Central memory CD8-positive, alpha-beta T cell (primary cell): ENCODE results near the gene KDM5C.

Experiments used
- ATAC-seq: fragments of 150-1000 bp; cut with Tn5 transposase; replicated peaks from 2 replicates; pipeline ENCODE4 v1.10.0; 2022; ENCODE audit warnings: mild to moderate bottlenecking, moderate FRiP score, moderate number of reproducible peaks; ENCODE audit not compliant: poor library complexity, severe bottlenecking; ENCODE audit errors: extremely low read depth
- DNase-seq, 2 donors: peaks; one replicate each; pipeline ENCODE4 v3.0.0; 2021; ENCODE audit warnings: low spot score in 2 of 2
- H3K27ac Mint-ChIP-seq: one replicate; pipeline ENCODE4 v1.8.0; 2022; ENCODE audit warnings: low read depth, mild to moderate bottlenecking, moderate library complexity, mixed read lengths
- H3K27me3 Mint-ChIP-seq: one replicate; pipeline ENCODE4 v1.8.0; 2022; ENCODE audit warnings: mixed read lengths
- H3K36me3 Mint-ChIP-seq: one replicate; pipeline ENCODE4 v1.8.0; 2022; ENCODE audit warnings: mild to moderate bottlenecking, moderate library complexity, mixed read lengths; ENCODE audit not compliant: insufficient read depth
- H3K4me1 Mint-ChIP-seq: one replicate; pipeline ENCODE4 v1.8.0; 2022; ENCODE audit warnings: mixed read lengths
- H3K4me3 Mint-ChIP-seq: one replicate; pipeline ENCODE4 v1.8.0; 2022; ENCODE audit warnings: mild to moderate bottlenecking, moderate library complexity, mixed read lengths
- H3K9me3 Mint-ChIP-seq: one replicate; pipeline ENCODE4 v1.8.0; 2022; ENCODE audit warnings: mixed read lengths

The KDM5C gene

GRCh38 chrX:53160297-53160983 is 64.6 kb downstream of the KDM5C start:
- H3K27ac Mint-ChIP-seq, result no peak overlapping the region

GRCh38 chrX:53159184-53159583 is 65.8 kb downstream of the KDM5C start:
- Mint-ChIP-seq H3K4me3 (no peak overlapping the region), H3K27ac (no peak overlapping the region), H3K9me3 (no peaks in the 10 kb centered on the region), H3K36me3 (no peaks in the 10 kb centered on the region), H3K4me1 (peaks cover 6% of the 10 kb centered on the region), H3K27me3 (no peaks in the 10 kb centered on the region)
- ATAC-seq, result no peak
- DNase-seq, result no peak

More at GRCh38 chrX:53160297-53160983, 64.6 kb downstream of the KDM5C start:
- Mint-ChIP-seq H3K27me3 (no peaks in the 10 kb centered on the region), H3K4me1 (peaks cover 5% of the 10 kb centered on the region), H3K9me3 (no peaks in the 10 kb centered on the region), H3K36me3 (no peaks in the 10 kb centered on the region), H3K4me3 (no peak overlapping the region)
- no peak for DNase-seq
- no peak for ATAC-seq

- DNase-seq, result no peak
- Mint-ChIP-seq H3K27ac (no peak overlapping the region), H3K4me3 (no peak overlapping the region), H3K9me3 (no peaks in the 10 kb centered on the region), H3K36me3 (no peaks in the 10 kb centered on the region), H3K4me1 (peaks cover 6% of the 10 kb centered on the region), H3K27me3 (no peaks in the 10 kb centered on the region)
- no peak for ATAC-seq
These were observed 68.8 kb downstream of the KDM5C start for GRCh38 chrX:53156207-53156596.

DNA sequence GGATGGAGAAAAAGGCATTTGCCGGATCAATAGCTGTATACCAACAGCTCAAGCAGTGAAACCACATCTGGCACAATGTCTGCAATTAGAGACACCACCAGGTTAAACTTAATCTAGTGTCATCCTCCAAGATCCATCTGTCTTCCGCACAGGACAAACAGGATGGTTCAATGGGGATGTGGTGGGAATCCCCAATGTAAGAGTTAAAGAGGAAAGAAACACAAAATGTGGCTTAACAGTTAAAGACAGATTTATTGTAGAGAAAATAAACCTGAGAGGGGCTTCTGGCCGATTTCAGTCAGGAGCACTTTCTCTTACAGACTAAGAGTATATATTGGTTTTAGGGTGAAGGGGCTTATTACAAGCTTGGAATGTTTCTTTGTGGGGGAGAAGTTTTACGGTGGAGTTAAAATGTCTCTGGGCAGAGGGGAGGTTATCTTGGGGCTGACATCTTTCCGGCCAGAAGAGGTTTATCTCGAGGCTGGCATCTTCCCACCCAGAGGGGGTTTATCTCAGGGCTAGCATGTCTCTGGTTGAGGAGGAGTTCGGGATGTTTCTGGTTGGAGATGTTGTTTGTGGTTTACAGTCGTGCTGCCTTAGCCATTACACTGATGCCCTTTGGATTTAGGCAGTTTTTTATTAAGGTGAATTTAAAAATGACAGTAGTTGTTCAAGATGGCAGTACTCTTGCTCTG is 69.3 kb downstream of the KDM5C start:
- Mint-ChIP-seq H3K36me3 (no peaks in the 10 kb centered on the region), H3K27me3 (no peaks in the 10 kb centered on the region), H3K4me3 (no peak overlapping the region), H3K9me3 (no peaks in the 10 kb centered on the region), H3K4me1 (peaks cover 6% of the 10 kb centered on the region), H3K27ac (no peak overlapping the region)
- ATAC-seq (no peak), DNase-seq (no peak)

DNA sequence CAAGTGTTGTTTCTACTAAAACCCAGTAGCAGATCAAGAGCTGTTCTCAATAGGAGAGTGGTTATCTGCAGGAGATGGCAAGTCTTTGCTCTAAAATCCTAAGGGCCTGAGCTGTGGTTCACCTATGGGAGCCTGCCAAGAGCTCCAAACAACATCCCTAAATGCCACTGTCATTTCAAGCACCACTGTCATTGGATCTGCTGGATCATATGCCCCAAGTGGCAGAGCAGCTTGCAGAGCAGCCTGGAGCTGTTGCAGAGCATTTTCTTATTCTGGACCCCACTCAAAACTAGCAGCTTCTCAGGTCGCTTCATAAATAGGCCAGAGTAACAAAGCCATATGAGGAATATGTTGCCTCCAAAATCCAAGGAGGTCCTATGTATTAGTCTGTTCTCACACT is 71.4 kb downstream of the KDM5C start:
- H3K36me3 Mint-ChIP-seq, result no peaks in the 10 kb centered on the region
- no peaks in the 10 kb centered on the region for H3K27me3 Mint-ChIP-seq
- H3K4me1 Mint-ChIP-seq, result peaks cover 6% of the 10 kb centered on the region
- ATAC-seq (no peak), DNase-seq (no peak)
- H3K27ac Mint-ChIP-seq, result no peak overlapping the region
- no peak overlapping the region for H3K4me3 Mint-ChIP-seq
- no peaks in the 10 kb centered on the region for H3K9me3 Mint-ChIP-seq
